ENCODE data around the gene MMP27.

Gene MMP27

GRCh38 chr11:102703826-102704493, 1.6 kb downstream of the MMP27 start:
- FAIRE-seq (no peak), DNase-seq (ENCODE audit: low spot score) (no peak)

DNA sequence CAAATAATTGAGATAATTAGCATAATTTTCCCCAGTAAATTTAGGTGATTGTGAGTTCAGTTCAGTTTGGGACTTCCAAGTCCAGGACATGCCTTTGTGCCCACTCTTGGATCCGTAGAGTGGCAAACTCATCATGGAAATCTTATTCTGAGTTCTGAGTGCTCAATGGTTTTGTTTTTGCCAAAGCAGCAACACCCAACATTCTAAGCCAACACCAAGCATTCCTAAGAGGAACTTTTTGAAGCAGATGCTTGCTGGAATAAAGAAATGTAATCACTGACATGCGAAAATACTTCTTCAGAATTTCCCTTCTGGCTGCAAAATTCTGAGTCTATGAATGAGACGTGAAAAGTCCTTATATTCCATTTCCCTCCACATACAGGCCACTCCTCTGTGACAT, 10.4 kb downstream of the MMP27 start:
- FAIRE-seq (no peak), DNase-seq (ENCODE audit: low spot score) (no peak)

- FAIRE-seq: no peak
- no peak for DNase-seq (ENCODE audit: low spot score)
Observed at GRCh38 chr11:102685754-102686153, 19.8 kb downstream of the MMP27 start.

- DNase-seq (ENCODE audit: low spot score) (no peak), FAIRE-seq (no peak)
Observed at GRCh38 chr11:102685338-102685737, 20.2 kb downstream of the MMP27 start.

GRCh38 chr11:102683277-102683676, 22.3 kb downstream of the MMP27 start:
- FAIRE-seq: peak; percentile 32
- no peak for DNase-seq (ENCODE audit: low spot score)

GRCh38 chr11:102680945-102681344, 24.6 kb downstream of the MMP27 start:
- no peak for FAIRE-seq
- DNase-seq (ENCODE audit: low spot score): no peak

DNA sequence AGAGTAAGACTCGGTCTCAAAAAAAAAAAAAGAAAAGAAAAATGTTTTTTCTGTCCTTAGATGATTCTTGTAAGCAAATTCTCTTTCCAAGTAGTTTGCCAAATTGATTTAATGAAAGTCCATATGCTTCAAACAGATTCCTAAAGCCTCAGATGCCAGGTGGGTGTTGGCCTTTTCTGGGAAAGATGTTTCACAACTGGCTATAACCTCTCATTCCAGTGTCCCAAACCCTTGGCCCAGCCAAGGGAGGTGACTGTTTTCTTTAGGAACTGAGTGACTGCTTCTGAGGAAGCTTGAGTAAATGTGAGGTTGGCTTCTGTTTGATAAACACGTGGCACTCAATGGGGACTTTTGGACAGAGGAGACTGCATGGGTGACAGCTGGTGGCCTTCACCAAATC, 27.5 kb downstream of the MMP27 start:
- no peak for FAIRE-seq
- no peak for DNase-seq (ENCODE audit: low spot score)

DNA sequence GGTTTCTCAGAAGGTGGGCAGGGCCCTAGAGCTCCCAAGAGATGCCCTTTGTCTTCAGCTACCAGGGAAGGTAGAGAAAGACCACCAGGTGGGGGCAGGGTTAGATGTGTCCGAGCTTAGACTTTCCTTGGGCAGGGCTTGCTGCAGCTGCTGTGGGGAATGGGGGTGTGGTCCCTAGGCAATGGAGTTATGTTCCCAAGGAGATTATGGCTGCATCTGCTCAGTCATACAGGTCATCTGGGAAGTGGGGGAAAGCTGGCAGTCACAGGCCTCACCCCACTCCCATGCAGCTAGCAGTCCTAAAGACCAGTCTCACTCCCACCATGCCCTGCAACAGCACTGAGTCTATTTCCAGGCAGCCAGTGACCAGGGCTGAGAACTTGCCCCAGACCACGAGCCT, 29.5 kb downstream of the MMP27 start:
- FAIRE-seq (no peak), DNase-seq (ENCODE audit: low spot score) (no peak)

GRCh38 chr11:102669664-102670063, 35.9 kb downstream of the MMP27 start:
- no peak for DNase-seq (ENCODE audit: low spot score)
- FAIRE-seq: no peak

DNA sequence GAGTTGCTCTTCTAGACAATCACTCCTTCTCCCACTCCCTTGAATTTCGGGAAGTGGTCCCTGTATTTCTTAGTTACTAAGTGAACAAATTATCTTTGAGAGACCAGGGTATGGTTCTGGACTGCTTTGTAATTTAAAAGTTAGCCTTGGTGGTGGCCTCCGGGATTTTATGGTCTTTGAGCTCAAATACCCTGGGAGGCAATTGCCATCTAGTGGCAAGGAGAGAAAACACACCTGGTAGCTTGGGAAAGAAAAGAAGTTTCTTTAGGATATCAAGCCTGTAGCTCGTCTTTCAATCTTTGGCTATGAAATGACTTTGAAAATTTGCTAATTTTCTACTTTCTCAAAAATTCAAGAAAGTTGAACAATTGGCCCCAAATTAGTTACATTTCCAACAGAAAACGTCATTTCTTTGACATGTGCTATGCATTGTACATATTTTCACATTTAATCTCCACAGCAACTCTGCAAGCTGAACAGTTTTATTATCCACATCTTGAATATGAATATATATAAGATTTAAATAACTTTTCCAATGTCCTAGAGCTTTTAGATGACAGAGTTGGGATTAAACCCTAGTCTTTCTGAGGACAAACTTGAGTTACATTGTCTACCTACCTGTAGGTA, 39.1 kb downstream of the MMP27 start:
- FAIRE-seq: no peak
- DNase-seq (ENCODE audit: low spot score): peak; percentile 63

DNA sequence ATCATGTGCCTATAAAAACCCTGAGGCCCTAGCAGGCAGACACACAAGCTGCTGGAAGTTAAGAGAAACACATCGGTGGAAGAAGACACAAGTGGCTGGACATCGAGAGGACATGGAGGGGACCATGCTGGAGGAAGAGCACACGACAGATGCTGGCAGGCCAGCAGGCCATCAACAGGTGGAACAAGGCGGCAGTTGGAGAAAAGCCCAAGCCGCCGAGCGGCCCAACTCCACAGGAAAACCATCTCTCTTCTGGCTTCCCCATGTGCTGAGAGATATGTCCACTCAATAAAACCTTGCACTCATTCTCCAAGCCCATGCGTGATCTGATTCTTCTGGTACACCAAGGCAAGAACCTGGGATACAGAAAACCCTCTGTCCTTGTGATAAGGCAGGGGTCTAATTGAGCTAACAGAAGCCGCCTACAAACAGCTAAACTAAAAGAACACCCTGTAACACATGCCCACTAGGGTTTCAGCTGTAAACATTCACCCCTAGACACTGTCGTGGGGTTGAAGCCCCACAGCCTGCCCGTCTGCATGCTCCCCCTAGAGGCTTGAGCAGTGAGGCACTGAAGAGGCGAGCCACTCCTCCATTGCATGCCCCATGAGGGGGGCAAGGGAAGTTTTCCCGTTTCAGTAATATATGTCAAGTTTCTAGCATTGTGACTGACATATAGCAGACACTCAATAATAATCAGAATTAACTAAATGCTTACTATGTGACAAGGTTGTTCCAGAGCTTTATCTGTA, 41.4 kb downstream of the MMP27 start:
- no peak for FAIRE-seq
- DNase-seq (ENCODE audit: low spot score): peak; percentile 25

DNA sequence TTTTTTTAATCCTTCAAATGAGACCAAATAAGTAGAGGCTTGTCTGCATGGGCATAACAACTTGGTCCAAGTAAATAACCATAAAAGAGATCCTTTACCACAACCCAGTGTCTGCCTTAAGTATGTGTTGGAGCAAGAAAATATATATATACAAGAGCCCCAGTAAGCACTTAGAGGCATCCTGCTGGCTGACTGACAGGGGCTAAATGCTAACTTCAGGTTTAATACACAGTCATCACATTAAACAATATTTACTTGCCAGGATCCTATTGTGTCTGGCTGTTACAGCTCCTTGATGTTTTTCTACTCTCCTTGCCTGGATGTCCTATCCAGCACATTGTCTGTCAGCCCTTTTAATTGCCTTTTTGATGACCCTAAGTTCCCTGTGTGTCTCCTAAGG, 43.0 kb downstream of the MMP27 start:
- FAIRE-seq: no peak
- no peak for DNase-seq (ENCODE audit: low spot score)

GRCh38 chr11:102661040-102661439, 44.5 kb downstream of the MMP27 start:
- no peak for FAIRE-seq
- DNase-seq (ENCODE audit: low spot score): no peak

- no peak for FAIRE-seq
- no peak for DNase-seq (ENCODE audit: low spot score)
Observed at GRCh38 chr11:102656528-102656927, 49.0 kb downstream of the MMP27 start.

DNA sequence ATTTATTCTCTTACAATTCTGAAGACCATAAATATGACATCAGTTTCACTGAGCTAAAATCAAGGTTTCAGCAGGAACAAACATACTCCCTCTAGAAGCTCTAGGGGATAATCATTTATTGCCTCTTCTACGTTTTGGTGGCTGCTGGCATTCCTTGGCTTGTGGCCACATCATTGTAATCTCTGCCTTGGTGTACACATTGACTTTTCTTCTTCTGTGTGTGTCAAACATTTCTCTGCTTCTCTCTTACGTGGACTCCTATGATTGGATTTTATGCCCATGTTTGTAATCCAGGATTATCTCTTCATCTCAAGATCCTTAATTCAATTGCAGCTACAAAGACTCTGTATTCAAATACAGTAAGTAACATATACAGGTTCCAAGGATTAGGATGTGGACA, 50.0 kb downstream of the MMP27 start:
- DNase-seq (ENCODE audit: low spot score) (no peak), FAIRE-seq (no peak)

GRCh38 chr11:102654761-102655160, 50.8 kb downstream of the MMP27 start:
- FAIRE-seq (no peak), DNase-seq (ENCODE audit: low spot score) (no peak)

DNA sequence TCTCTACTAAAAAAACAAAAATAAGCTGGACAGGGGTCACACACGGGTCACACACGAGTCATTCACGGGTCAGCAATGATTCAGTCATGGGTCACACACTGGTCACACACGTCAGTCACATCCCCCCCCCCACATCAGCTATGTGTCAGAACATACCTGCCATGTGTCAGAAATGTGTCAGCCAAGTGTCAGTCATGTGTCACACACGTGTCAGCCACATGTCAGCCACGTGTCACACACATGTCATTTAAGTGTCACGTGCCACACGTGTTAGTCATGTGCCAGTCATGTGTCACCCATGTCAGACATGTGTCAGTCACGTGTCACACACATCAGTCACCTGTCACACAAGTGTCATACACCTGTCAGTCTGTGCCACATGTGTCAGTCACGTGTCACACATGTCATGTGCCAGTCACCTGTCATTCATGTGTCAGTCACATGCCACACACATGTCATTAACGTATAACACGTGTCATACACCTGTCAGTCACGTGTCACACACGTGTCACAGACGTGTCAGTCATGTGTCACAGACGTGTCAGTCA, 51.8 kb downstream of the MMP27 start:
- no peak for DNase-seq (ENCODE audit: low spot score)
- FAIRE-seq: peak; percentile 99

GRCh38 chr11:102647430-102647829, 58.1 kb downstream of the MMP27 start:
- FAIRE-seq (no peak), DNase-seq (ENCODE audit: low spot score) (no peak)

DNA sequence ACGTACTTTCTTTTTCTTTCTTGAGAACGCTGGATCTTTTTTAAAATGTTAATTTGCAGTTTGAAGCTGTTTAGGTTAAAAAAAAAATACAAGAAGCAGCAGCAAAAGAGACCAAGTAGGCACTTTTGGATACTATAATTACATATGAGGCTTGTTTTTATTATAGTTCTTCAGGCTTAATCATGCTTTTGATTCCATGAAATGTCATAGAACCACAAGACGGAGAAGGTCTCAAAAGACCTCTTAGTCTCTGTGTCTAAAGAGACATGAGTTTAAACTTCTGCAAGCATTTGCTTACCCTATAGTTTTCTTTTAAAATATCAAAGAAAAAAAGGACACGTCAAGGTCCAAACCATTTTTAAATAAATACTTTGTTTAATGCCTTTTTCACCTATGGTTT, 61.6 kb downstream of the MMP27 start:
- FAIRE-seq (no peak), DNase-seq (ENCODE audit: low spot score) (no peak)
